Neutrophil (primary cell): ENCODE results near the gene MLANA.

Experiments
- H3K27ac ChIP-seq: fragments of 200-600 bp; sonication (generic); 2 replicates; pipeline ENCODE4 v1.5.1; 2016; ENCODE audit warnings: mild to moderate bottlenecking, moderate library complexity
- H3K27me3 ChIP-seq: fragments of 200-600 bp; sonication (generic); 2 replicates; pipeline ENCODE4 v1.6.0; 2016; ENCODE audit warnings: mild to moderate bottlenecking
- H3K36me3 ChIP-seq: fragments of 200-600 bp; sonication (generic); 2 replicates; pipeline ENCODE4 v1.5.1; 2017
- H3K4me1 ChIP-seq, 2 experiments: fragments of 200-600 bp in 1 of 2; sonication (generic) in 1 of 2; 1 replicate in 1 of 2; 2 replicates in 1 of 2; pipeline versions ENCODE4 v1.5.1 to v1.6.1; 2013 to 2016; ENCODE audit warnings: low read depth in 1 of 2, low read length in 1 of 2, mild to moderate bottlenecking in 1 of 2, moderate library complexity in 1 of 2; ENCODE audit not compliant: control insufficient read depth in 1 of 2, insufficient read depth in 1 of 2
- H3K4me3 ChIP-seq, 2 experiments: fragments of 200-600 bp in 1 of 2; sonication (generic) in 1 of 2; 1 replicate in 1 of 2; 2 replicates in 1 of 2; pipeline ENCODE4 v1.5.1; 2013 to 2016; ENCODE audit warnings: low read depth in 1 of 2, low read length in 1 of 2, mild to moderate bottlenecking in 1 of 2, moderate library complexity in 1 of 2
- H3K9me3 ChIP-seq: fragments of 200-600 bp; sonication (generic); 2 replicates; pipeline ENCODE4 v1.5.1; 2016
- TF ChIP-seq, protein P1 (sequence below): fragments of 200-600 bp; sonication (generic); IDR thresholded peaks from 2 replicates; pipeline ENCODE4 v1.5.1; 2016; ENCODE audit warnings: antibody characterized with exemption

Gene MLANA, protein sequence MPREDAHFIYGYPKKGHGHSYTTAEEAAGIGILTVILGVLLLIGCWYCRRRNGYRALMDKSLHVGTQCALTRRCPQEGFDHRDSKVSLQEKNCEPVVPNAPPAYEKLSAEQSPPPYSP

DNA sequence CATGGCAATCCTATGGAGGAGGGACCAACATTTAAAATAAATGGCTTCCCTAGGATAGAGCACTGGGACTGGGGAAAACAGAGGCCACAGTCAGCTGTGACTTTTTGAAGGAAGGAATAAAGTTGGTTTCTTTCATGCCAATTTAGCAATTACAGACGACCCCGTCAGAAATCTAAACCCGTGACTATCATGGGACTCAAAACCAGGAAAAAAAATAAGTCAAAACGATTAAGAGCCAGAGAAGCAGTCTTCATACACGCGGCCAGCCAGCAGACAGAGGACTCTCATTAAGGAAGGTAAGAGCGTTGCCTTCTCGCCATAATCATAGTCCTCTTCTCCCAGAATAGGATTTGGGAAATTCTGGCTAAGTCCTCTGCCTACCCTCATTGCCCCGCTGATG lies at the start of gene MLANA:
TSS of gene MLANA (plus strand) at position 249 of the 400 bp plus-strand sequence. CDS start 1,586 bp downstream, outside the sequence.
- TF ChIP-seq, protein P1, sequence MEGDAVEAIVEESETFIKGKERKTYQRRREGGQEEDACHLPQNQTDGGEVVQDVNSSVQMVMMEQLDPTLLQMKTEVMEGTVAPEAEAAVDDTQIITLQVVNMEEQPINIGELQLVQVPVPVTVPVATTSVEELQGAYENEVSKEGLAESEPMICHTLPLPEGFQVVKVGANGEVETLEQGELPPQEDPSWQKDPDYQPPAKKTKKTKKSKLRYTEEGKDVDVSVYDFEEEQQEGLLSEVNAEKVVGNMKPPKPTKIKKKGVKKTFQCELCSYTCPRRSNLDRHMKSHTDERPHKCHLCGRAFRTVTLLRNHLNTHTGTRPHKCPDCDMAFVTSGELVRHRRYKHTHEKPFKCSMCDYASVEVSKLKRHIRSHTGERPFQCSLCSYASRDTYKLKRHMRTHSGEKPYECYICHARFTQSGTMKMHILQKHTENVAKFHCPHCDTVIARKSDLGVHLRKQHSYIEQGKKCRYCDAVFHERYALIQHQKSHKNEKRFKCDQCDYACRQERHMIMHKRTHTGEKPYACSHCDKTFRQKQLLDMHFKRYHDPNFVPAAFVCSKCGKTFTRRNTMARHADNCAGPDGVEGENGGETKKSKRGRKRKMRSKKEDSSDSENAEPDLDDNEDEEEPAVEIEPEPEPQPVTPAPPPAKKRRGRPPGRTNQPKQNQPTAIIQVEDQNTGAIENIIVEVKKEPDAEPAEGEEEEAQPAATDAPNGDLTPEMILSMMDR, result no peak
- no peak within 1 kb of the TSS for H3K4me3 ChIP-seq
- H3K27ac ChIP-seq, result no peak within 1 kb of the TSS
- H3K36me3 ChIP-seq, result no peaks in the 10 kb centered on the region
- no peaks in the 10 kb centered on the region for H3K9me3 ChIP-seq
- peaks cover 6% of the 10 kb centered on the region for H3K27me3 ChIP-seq
- H3K4me1 ChIP-seq, result no peaks in the 10 kb centered on the region

DNA sequence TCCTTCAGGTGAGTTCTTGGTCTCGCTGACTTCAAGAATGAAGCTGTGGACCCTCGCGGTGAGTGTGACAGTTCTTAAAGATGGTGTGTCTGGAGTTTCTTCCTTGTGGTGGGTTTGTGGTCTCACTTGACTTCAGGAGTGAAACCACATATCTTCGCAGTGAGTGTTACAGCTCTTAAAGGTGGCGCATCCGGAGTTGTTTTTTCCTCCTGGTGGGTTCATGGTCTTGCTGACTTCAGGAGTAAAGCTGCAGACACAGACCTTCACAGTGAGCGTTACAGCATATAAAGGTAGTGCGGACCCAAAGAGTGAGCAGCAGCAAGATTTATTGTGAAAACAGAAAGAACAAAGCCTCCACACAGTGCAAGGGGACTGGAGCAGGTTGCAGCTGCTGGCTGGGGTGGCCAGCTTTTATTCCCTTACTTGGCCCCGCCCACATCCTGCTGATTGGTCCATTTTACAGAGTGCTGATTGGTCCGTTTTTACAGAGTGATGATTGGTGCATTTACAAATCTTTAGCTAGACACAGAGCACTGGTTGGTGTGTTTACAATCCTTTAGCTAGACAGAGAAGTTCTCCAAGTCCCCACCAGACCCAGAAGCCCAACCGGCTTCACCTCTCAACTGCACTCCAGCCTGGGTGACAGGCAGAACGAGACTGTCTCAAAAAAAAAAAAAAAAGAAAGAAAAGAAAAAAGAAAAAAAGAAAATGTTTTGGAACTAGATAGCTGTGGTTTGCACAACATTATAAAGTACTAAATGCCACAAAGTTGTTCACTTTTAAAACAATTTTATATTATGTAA lies 48.7 kb upstream of the MLANA start:
- no peak overlapping the region for H3K4me3 ChIP-seq
- TF ChIP-seq, protein P1, result no peak
- H3K36me3 ChIP-seq, result no peaks in the 10 kb centered on the region
- no peak overlapping the region for H3K27ac ChIP-seq
- H3K27me3 ChIP-seq, result peaks cover 22% of the 10 kb centered on the region
- H3K4me1 ChIP-seq, result peaks cover 7 to 9% of the 10 kb centered on the region in 2 experiments
- H3K9me3 ChIP-seq, result no peaks in the 10 kb centered on the region

DNA sequence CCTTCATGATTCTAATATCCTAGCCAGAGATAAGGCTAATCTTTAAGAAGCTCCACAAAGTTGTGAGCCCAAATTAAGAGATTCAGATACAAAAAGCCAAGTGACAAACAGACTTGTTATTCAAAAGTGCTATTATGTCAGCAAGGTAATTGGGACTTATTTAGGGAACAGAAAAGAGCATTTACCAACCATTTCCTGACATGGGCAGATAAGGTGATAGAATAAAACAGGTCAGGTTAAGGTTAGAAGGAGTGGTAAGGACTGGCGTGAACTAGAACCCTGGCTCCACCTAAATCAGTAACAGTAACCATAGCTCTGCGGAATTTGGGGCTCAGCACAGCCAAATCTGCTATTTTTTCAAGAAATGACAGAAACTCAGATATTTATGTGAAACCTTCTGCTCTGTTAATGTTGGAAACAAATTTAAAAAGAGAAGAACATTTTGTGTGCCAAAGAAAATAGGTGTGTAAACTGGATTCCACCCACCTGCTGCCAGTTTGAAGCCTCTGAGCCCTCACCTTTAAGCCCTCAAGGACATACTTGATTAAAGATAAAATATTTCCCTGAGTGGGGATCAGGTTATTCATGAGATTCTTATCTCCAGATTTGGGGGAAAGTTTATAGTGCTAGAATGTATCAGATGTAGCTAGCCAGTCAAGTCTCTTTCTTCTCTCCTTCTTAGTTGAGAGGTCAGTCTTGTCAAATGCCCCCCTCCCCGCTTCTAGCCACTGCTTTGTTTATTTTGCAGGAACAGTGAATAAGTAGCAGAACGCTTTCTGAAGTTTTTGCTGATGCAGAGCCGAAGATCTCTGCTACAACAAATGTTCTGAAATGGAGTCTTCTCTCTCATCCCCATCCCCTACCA lies 47.5 kb upstream of the MLANA start:
- Histone ChIP-seq H3K36me3 (no peaks in the 10 kb centered on the region), H3K4me3 (no peak overlapping the region), H3K27ac (no peak overlapping the region), H3K9me3 (no peaks in the 10 kb centered on the region), H3K4me1 (peaks cover 7 to 9% of the 10 kb centered on the region in 2 experiments), H3K27me3 (peaks cover 22% of the 10 kb centered on the region)
- TF ChIP-seq, protein P1, result no peak

DNA sequence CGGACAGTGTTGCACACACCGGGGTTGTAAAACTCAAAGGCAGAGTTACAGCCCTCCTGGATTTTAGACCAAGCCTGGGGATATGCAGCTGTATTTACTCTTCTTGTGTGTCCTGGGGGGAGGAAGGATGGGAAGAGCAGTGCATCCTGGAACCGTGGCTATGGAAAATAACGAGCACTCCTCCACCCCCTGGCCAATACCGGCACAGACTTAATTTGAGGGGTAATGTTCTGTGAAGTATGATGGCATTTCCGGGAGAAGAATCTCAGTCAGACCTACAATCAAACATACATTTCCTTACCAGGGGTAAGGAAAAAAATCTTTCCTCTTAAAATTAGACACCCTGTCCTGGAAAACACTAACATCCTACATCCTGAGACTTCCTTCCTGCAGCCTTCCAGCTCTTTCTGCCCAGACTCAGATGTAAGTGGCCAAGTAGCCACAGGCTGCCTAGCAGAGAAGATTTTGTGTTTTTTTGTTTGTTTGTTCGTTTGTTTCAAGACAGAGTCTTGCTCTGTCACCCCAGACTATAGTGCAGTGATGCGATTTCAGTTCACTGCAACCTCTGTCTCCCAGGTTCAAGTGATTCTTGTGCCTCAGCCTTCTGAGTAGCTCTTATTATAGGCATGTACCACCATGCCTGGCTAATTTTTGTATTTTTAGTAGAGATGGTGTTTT lies 46.8 kb upstream of the MLANA start:
- H3K9me3 ChIP-seq, result no peaks in the 10 kb centered on the region
- no peak overlapping the region for H3K27ac ChIP-seq
- H3K4me1 ChIP-seq, result peaks cover 7 to 9% of the 10 kb centered on the region in 2 experiments
- TF ChIP-seq, protein P1, result no peak
- H3K4me3 ChIP-seq, result no peak overlapping the region
- no peaks in the 10 kb centered on the region for H3K36me3 ChIP-seq
- peaks cover 22% of the 10 kb centered on the region for H3K27me3 ChIP-seq

DNA sequence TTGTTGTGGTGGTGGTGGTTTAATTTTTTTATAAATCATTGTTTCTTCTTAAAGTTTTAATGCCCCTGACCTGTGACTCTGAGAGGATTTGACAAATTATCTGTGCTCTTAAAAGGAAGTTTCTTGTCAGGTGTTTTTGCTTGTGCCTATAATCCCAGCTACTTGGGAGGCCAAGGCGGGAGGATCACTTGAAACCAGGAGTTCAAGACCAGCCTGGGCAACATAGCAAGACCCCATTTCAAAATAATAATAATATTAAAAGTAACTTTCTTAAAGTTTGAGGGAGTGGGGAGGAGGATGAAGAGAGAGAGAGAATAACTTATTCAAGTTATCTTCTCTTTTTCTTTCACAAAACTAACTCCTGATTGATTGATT lies 45.5 kb upstream of the MLANA start:
- Histone ChIP-seq H3K27ac (no peak overlapping the region), H3K9me3 (no peaks in the 10 kb centered on the region), H3K27me3 (peaks cover 22% of the 10 kb centered on the region), H3K4me3 (no peak overlapping the region), H3K4me1 (peaks cover 5 to 7% of the 10 kb centered on the region in 2 experiments), H3K36me3 (no peaks in the 10 kb centered on the region)
- TF ChIP-seq, protein P1, result no peak
